T-helper 17 cell (primary cell): ENCODE data around the gene SDCBP2. TPM values are rescaled to one million over a fixed set of nuclear protein-coding genes. Genes with fewer than 3 reads are reported as not detected.

ENCODE experiments used
- ATAC-seq: fragments of 150-1000 bp; cut with Tn5 transposase; 2 replicates; pipeline ENCODE4 v1.10.0; 2021; ENCODE audit warnings: mild to moderate bottlenecking, moderate library complexity
- DNase-seq, 3 donors: peaks; one replicate each; pipeline versions ENCODE4 v3.0.0 to v3.0.0-alpha.2; 2020 to 2021
- H3K9me3 ChIP-seq: one replicate; pipeline ENCODE4 v1.7.0; 2013; ENCODE audit warnings: low read length, mild to moderate bottlenecking; ENCODE audit not compliant: control insufficient read depth, poor library complexity, severe bottlenecking
- H3K27ac Mint-ChIP-seq: one replicate; pipeline ENCODE4 v1.8.0; 2022; ENCODE audit warnings: mild to moderate bottlenecking, moderate library complexity, mixed read lengths
- H3K27me3 Mint-ChIP-seq: one replicate; pipeline ENCODE4 v1.8.0; 2022; ENCODE audit warnings: mixed read lengths
- H3K36me3 Mint-ChIP-seq: one replicate; pipeline ENCODE4 v1.8.0; 2022; ENCODE audit warnings: low read depth, mixed read lengths
- H3K4me1 Mint-ChIP-seq: one replicate; pipeline ENCODE4 v1.8.0; 2022; ENCODE audit warnings: mild to moderate bottlenecking, mixed read lengths
- H3K4me3 Mint-ChIP-seq: one replicate; pipeline ENCODE4 v1.8.0; 2022; ENCODE audit warnings: mild to moderate bottlenecking, moderate library complexity, mixed read lengths
- total RNA-seq, 4 donors: library from RNA in 2 of 4; stranded (reverse) in 2 of 4; gene quantifications; one replicate each; pipeline ENCODE4 v1.2.3 and lab custom pipeline; 2022 to 2026

SDCBP2 gene
- total RNA-seq, 2 donors from 2014 or later = 1.2 to 2.3 TPM

GRCh38 chr20:1298888-1299511 lies 29.9 kb downstream of the SDCBP2 start:
- no peaks in the 10 kb centered on the region for H3K36me3 Mint-ChIP-seq
- no peaks in the 10 kb centered on the region for H3K27me3 Mint-ChIP-seq
- H3K9me3 ChIP-seq = no peaks in the 10 kb centered on the region
- H3K27ac Mint-ChIP-seq = no peak overlapping the region
- peaks cover 19% of the 10 kb centered on the region for H3K4me1 Mint-ChIP-seq
- no peak overlapping the region for H3K4me3 Mint-ChIP-seq
- ATAC-seq (no peak), DNase-seq (no peak)

DNA sequence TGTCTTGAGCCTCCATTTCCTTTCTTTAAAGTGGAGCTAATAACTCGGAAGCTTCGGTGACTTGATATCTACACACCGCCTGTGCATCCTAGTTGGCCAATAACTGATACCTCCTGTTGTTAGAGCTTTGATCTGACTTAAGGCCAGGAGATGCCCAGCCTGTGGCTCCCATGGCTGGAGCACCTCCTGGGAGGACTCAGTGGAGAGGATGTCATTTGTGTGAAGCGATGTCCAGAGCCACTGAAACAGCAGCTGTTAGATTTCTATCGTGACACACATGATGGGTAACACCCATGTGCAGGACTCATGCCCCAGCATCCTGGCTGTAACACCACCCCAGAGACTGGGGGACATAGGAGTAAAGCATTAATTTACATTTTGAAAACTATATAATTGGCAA lies 30.8 kb downstream of the SDCBP2 start:
- ATAC-seq (no peak), DNase-seq (no peak)

GRCh38 chr20:1297486-1297885 lies 31.5 kb downstream of the SDCBP2 start:
- Mint-ChIP-seq H3K4me1 (peaks cover 16% of the 10 kb centered on the region), H3K4me3 (no peak overlapping the region), H3K27me3 (no peaks in the 10 kb centered on the region), H3K36me3 (no peaks in the 10 kb centered on the region), H3K27ac (peak overlapping the region; percentile 51)
- no peaks in the 10 kb centered on the region for H3K9me3 ChIP-seq
- ATAC-seq (no peak), DNase-seq (no peak)

More for the DNA sequence above, 30.8 kb downstream of the SDCBP2 start:
- Mint-ChIP-seq H3K27ac (peak overlapping the region; percentile 51), H3K36me3 (no peaks in the 10 kb centered on the region), H3K27me3 (no peaks in the 10 kb centered on the region), H3K4me3 (no peak overlapping the region), H3K4me1 (peaks cover 19% of the 10 kb centered on the region)
- H3K9me3 ChIP-seq = no peaks in the 10 kb centered on the region

- Mint-ChIP-seq H3K4me3 (no peak overlapping the region), H3K27me3 (no peaks in the 10 kb centered on the region), H3K27ac (no peak overlapping the region), H3K4me1 (peaks cover 20% of the 10 kb centered on the region), H3K36me3 (no peaks in the 10 kb centered on the region)
- no peaks in the 10 kb centered on the region for H3K9me3 ChIP-seq
- no peak for DNase-seq
- ATAC-seq = no peak
These were observed 32.0 kb downstream of the SDCBP2 start for GRCh38 chr20:1296922-1297321.

DNA sequence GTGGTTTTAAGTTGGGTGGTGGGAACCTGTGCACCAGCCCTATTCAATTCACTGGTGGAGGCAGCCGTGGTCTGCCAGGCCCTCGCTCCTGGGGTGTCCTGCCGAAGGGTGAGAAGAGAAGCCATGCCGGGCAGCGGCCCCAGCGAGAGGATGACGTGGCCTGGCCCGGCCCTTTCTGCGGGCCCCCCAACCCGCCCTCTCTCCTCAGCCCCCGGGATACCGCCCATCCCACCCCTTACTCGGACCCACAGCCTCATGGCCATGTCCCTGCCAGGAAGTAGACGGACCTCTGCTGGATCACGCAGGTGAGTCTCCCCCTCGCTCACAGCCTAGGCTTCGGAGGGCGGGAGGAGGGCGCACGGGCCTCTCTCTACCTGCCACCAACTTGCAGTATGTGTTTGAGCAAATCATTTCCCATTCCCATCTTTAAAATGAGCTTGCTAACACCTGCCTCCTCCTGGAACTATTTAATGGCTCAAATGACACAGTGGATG lies 32.8 kb downstream of the SDCBP2 start:
- Mint-ChIP-seq H3K4me1 (peaks cover 19% of the 10 kb centered on the region), H3K27ac (no peak overlapping the region), H3K36me3 (no peaks in the 10 kb centered on the region), H3K27me3 (no peaks in the 10 kb centered on the region), H3K4me3 (no peak overlapping the region)
- no peaks in the 10 kb centered on the region for H3K9me3 ChIP-seq
- no peak for ATAC-seq
- DNase-seq = no peak

DNA sequence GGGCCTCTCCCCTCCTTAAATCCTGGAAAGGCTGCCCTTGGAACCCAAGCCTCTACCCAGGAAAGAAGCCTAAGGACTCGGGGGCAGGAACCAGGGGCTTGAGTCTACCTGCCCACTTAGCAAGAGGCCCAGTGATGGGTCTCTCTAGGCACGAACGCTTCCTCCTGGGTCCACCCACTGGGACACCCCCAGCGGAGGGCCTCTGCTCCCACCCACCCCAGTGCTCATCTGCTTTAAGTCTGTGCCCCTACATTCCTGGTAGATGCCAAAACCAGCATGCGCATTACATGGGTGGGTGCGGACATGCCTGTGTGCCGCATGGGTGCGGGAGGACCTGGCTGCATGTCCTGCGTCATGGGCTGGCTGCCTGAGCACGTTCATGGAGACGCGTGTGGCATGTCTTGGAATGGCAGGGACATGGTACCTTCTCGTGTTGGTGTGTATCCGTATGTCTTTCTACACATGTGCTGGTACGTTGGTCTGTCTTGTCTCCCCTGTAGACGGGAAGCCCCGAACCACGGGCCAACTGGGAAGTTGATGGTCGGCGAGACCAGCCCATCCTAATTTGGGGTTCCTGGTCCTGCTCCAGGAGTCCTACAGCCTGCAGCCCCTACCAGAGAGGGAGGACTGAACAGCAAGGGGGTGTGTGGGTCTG lies 33.5 kb downstream of the SDCBP2 start:
- H3K27ac Mint-ChIP-seq = no peak overlapping the region
- ATAC-seq (no peak), DNase-seq (no peak)
- H3K4me1 Mint-ChIP-seq = peaks cover 14% of the 10 kb centered on the region
- H3K4me3 Mint-ChIP-seq = no peak overlapping the region
- no peaks in the 10 kb centered on the region for H3K36me3 Mint-ChIP-seq
- H3K9me3 ChIP-seq = no peaks in the 10 kb centered on the region
- H3K27me3 Mint-ChIP-seq = no peaks in the 10 kb centered on the region

DNA sequence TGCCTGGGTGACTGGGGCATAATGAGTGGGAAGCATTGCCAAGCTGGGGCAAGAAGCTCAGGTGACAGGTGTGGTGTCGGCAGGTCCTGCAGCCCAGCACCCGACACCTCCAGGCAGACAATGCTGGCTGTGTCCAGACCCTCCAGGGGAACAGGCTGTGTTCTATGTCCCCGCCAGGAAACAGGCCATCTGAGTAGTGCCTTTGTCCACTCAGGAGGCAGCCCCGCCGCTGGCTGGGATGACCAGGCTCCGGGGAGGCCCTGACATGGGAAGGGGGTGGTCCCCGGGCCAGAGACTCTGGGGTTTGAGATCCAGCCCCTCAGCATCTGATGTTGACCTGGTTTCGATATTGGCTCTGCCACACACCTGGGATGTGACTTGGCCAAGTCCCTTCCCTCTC lies 34.4 kb downstream of the SDCBP2 start:
- Mint-ChIP-seq H3K4me3 (no peak overlapping the region), H3K36me3 (no peaks in the 10 kb centered on the region), H3K27ac (no peak overlapping the region), H3K4me1 (peaks cover 14% of the 10 kb centered on the region), H3K27me3 (no peaks in the 10 kb centered on the region)
- DNase-seq (no peak), ATAC-seq (no peak)
- no peaks in the 10 kb centered on the region for H3K9me3 ChIP-seq

DNA sequence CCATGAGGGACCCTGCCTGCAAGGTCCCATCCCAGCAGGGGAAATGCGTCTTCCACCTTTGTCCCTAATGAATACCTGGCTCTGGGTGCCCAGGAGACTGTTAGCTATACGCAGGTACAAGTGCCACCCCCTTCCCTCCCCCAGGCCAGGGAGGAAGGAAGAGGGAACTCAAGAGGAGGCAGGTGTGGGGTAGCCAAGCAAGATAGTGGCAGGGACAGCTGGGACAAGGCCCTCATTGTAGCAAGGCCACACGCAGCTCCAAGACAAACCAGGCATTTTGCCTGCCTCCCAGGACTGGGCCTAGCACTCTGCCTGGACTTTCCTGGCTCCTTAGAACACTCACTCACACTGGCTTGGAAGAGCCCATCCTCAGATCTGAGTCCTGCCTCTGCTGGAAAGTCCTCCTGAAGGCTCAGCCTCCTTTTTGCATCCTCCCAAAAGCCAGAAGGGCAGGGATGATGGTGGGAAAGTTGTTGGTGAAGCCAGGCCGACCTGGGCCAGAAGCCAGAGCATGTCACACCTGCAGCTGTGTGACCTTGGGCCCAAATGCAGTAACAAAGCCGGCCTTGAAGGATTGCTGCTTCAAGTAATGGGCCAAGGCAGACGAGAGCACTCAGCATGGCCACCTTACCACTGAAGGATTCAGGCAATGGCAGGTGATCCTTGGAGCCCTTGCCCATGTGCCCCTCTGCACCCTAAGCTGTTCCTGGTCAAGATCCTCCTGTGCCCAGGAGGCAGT lies 35.1 kb downstream of the SDCBP2 start:
- H3K36me3 Mint-ChIP-seq = no peaks in the 10 kb centered on the region
- no peak overlapping the region for H3K27ac Mint-ChIP-seq
- H3K4me1 Mint-ChIP-seq = peaks cover 13% of the 10 kb centered on the region

GRCh38 chr20:1292620-1293019 lies 36.3 kb downstream of the SDCBP2 start:
- no peaks in the 10 kb centered on the region for H3K27me3 Mint-ChIP-seq
- ATAC-seq (no peak), DNase-seq (no peak)
- H3K4me1 Mint-ChIP-seq = peaks cover 13% of the 10 kb centered on the region
- H3K4me3 Mint-ChIP-seq = no peak overlapping the region
- H3K9me3 ChIP-seq = no peaks in the 10 kb centered on the region
- H3K36me3 Mint-ChIP-seq = no peaks in the 10 kb centered on the region
- H3K27ac Mint-ChIP-seq = no peak overlapping the region

More for the DNA sequence above, 35.1 kb downstream of the SDCBP2 start:
- no peak overlapping the region for H3K4me3 Mint-ChIP-seq
- no peaks in the 10 kb centered on the region for H3K9me3 ChIP-seq
- ATAC-seq = no peak
- H3K27me3 Mint-ChIP-seq = no peaks in the 10 kb centered on the region
- no peak for DNase-seq

GRCh38 chr20:1291191-1291741 lies 37.7 kb downstream of the SDCBP2 start:
- Mint-ChIP-seq H3K27me3 (no peaks in the 10 kb centered on the region), H3K27ac (no peak overlapping the region), H3K4me1 (peaks cover 23% of the 10 kb centered on the region), H3K4me3 (no peak overlapping the region), H3K36me3 (no peaks in the 10 kb centered on the region)
- H3K9me3 ChIP-seq = no peaks in the 10 kb centered on the region
- DNase-seq (no peak), ATAC-seq (no peak)

- DNase-seq (no peak), ATAC-seq (no peak)
- Mint-ChIP-seq H3K36me3 (no peaks in the 10 kb centered on the region), H3K4me1 (peaks cover 34% of the 10 kb centered on the region), H3K4me3 (no peak overlapping the region), H3K27ac (peak overlapping the region; percentile 86), H3K27me3 (no peaks in the 10 kb centered on the region)
- no peaks in the 10 kb centered on the region for H3K9me3 ChIP-seq
These were observed 41.0 kb downstream of the SDCBP2 start for GRCh38 chr20:1287787-1288569.

DNA sequence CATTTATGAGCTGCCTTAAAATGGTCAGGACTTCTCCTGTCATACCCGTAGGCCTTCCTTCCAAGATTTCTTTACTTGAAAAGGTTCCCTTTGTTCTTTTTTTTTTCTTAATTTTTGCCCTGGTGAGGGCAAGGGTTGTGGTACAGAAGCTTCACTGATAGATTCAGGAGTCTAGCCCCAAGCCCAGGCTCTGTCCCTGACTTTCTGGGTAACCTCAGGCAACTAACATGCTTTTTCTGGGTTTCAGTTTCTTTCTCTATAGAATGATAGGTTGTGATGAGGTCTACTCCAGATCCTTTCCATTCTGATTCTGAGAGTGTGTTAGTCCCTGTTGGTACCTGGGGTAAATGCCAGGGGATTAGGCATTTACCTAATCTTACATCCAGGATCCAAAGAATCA lies 41.6 kb downstream of the SDCBP2 start:
- no peak for DNase-seq
- Mint-ChIP-seq H3K27ac (peak overlapping the region; percentile 86), H3K4me1 (peaks cover 31% of the 10 kb centered on the region), H3K27me3 (no peaks in the 10 kb centered on the region), H3K4me3 (peak overlapping the region; percentile 81), H3K36me3 (no peaks in the 10 kb centered on the region)
- no peaks in the 10 kb centered on the region for H3K9me3 ChIP-seq
- peak; percentile 45 for ATAC-seq
